ENCODE data around the gene SPACA6.

- no peak for TF ChIP-seq CTCF (IDR thresholded peaks at IDR 0.05; ENCODE audit: poor library complexity)
- TF ChIP-seq EZH2 (IDR thresholded peaks at IDR 0.05; ENCODE audit: borderline replicate concordance): no peak
- no peak for TF ChIP-seq EZH2phosphoT487 (IDR thresholded peaks at IDR 0.05; ENCODE audit: low read depth, severe bottlenecking, unreplicated experiment)
These were observed 13.2 kb downstream of the SPACA6 start for GRCh38 chr19:51706296-51706695.

Measured in hepatocyte (in vitro differentiated cells).